Neuronal stem cell (in vitro differentiated cells): ENCODE results near the gene NPSR1.

Experiments used
- DNase-seq: peaks from one replicate; pipeline ENCODE4 v3.0.0-alpha.2; 2013; ENCODE audit warnings: low spot score
- H2AFZ ChIP-seq: one replicate; pipeline ENCODE4 v1.6.1; 2013; ENCODE audit warnings: mild to moderate bottlenecking, low read length, inconsistent platforms
- H2AK5ac ChIP-seq: 2 replicates; pipeline ENCODE4 v1.6.1; 2013; ENCODE audit warnings: low read depth, mild to moderate bottlenecking, inconsistent platforms, low read length, moderate library complexity, mixed read lengths
- H2BK120ac ChIP-seq: 2 replicates; pipeline ENCODE4 v1.6.1; 2013; ENCODE audit warnings: low read depth, mild to moderate bottlenecking, inconsistent platforms, low read length, moderate library complexity, mixed read lengths
- H2BK12ac ChIP-seq: one replicate; pipeline ENCODE4 v1.6.1; 2013; ENCODE audit warnings: low read length, inconsistent platforms
- H2BK15ac ChIP-seq: 2 replicates; pipeline ENCODE4 v1.6.1; 2013; ENCODE audit warnings: mild to moderate bottlenecking, low read length, inconsistent platforms, mixed read lengths
- H2BK5ac ChIP-seq: one replicate; pipeline ENCODE4 v1.6.1; 2013; ENCODE audit warnings: inconsistent platforms, mild to moderate bottlenecking, low read length, moderate library complexity
- H3K14ac ChIP-seq: one replicate; pipeline ENCODE4 v1.6.1; 2013; ENCODE audit warnings: low read length, inconsistent platforms
- H3K18ac ChIP-seq: 2 replicates; pipeline ENCODE4 v1.6.1; 2013; ENCODE audit warnings: low read length, inconsistent platforms
- H3K23ac ChIP-seq: 2 replicates; pipeline ENCODE4 v1.6.1; 2013; ENCODE audit warnings: low read depth, mild to moderate bottlenecking, mixed read lengths, low read length, inconsistent platforms; ENCODE audit not compliant: poor library complexity
- H3K27ac ChIP-seq: replicated peaks from 3 replicates; pipeline ENCODE4 v1.5.1; 2013; ENCODE audit warnings: low read length, inconsistent platforms
- H3K27me3 ChIP-seq, 3 experiments: 2 replicates each; pipeline ENCODE4 v1.6.1; 2013; ENCODE audit warnings: low read length in 3 of 3, mild to moderate bottlenecking in 2 of 3, inconsistent platforms in 1 of 3, low read depth in 1 of 3, mixed read lengths in 1 of 3, moderate library complexity in 1 of 3; ENCODE audit not compliant: control insufficient read depth in 3 of 3, insufficient read depth in 3 of 3
- H3K36me3 ChIP-seq, 2 donors: replicated peaks in 1 of 2; 2 replicates each; pipeline ENCODE4 v1.6.1; 2013; ENCODE audit warnings: low read length in 2 of 2; ENCODE audit not compliant: control insufficient read depth in 2 of 2, insufficient read depth in 2 of 2
- H3K4ac ChIP-seq: 2 replicates; pipeline ENCODE4 v1.6.1; 2013; ENCODE audit warnings: inconsistent platforms, mild to moderate bottlenecking, low read length, moderate library complexity
- H3K4me1 ChIP-seq, 2 donors: 1 replicate in 1 of 2; 2 replicates in 1 of 2; pipeline ENCODE4 v1.6.1; 2013; ENCODE audit warnings: low read length in 2 of 2, low read depth in 1 of 2; ENCODE audit not compliant: control insufficient read depth in 2 of 2, insufficient read depth in 1 of 2
- H3K4me2 ChIP-seq: one replicate; pipeline ENCODE4 v1.6.1; 2013; ENCODE audit warnings: mild to moderate bottlenecking, low read length, inconsistent platforms; ENCODE audit not compliant: insufficient read depth, poor library complexity, severe bottlenecking
- H3K4me3 ChIP-seq, 2 donors: 2 replicates each; pipeline ENCODE4 v1.5.1; 2013; ENCODE audit warnings: low read length in 2 of 2, mild to moderate bottlenecking in 2 of 2, inconsistent platforms in 1 of 2, moderate library complexity in 1 of 2
- H3K79me1 ChIP-seq: one replicate; pipeline ENCODE4 v1.6.1; 2013; ENCODE audit warnings: low read depth, mild to moderate bottlenecking, inconsistent platforms, low read length, moderate library complexity
- H3K9ac ChIP-seq: one replicate; pipeline ENCODE4 v1.6.1; 2013; ENCODE audit warnings: mild to moderate bottlenecking, low read depth, low read length, inconsistent platforms; ENCODE audit not compliant: poor library complexity
- H3K9me3 ChIP-seq, 2 donors: replicated peaks in 1 of 2; 2 replicates each; pipeline versions ENCODE3 to v1.6.1; 2013; ENCODE audit warnings: low read length in 2 of 2, mild to moderate bottlenecking in 2 of 2, inconsistent platforms in 1 of 2, low read depth in 1 of 2, mixed read lengths in 1 of 2, moderate library complexity in 1 of 2; ENCODE audit not compliant: control insufficient read depth in 2 of 2, insufficient read depth in 1 of 2
- H4K8ac ChIP-seq: one replicate; pipeline ENCODE4 v1.6.1; 2013; ENCODE audit warnings: low read depth, mild to moderate bottlenecking, inconsistent platforms, low read length, moderate library complexity
- H4K91ac ChIP-seq: one replicate; pipeline ENCODE4 v1.6.1; 2013; ENCODE audit warnings: low read length, low read depth, mild to moderate bottlenecking, inconsistent platforms; ENCODE audit not compliant: poor library complexity
- WGBS, 2 donors: extraction: QIAGEN DNeasy Blood & Tissue Kit; methylation state at CpG; one replicate each; pipeline ENCODE4 v1.1.7; 2013; ENCODE audit warnings: missing lambda C conversion rate in 2 of 2, mixed read lengths in 1 of 2; ENCODE audit not compliant: insufficient read length in 2 of 2, insufficient replicate concordance in 1 of 2; ENCODE audit errors: extremely low coverage in 2 of 2; 5-methylcytosine and 5-hydroxymethylcytosine counted together

Gene NPSR1

DNA sequence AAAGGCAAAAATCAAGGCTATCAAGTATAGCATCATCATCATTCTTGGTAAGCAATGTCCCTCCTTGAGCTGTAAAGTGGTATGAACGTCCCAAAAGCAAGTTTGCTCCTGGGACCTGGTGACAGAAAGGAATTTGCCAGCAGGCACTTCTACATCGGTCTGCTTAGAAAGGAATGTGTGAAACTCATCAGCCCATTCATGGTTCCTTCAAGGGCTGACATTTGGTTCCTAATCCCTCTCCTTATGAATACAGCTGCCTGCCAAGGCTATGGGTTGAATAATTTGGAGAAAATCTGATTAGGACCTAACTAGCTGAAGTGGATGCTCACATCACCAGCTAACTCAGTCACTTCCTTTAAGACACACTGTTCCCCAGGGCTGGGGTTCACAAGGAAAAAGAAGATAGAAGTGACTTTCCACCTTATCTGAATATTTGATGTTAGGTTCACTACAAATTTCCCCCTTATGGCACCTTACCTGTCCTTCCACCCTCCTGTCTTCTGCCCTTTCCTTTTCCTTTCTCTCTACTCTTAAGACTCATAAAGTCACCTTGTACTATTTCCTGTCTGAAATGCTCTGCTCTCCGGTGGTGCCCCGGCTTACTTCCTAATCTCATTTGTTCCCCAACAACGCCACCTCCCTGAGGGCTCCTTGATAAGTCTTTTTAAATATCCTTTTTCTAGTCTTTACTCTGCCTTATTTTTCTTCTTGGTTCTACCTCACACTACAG, 187.1 kb downstream of the NPSR1 start:
- H2AK5ac ChIP-seq: no peak overlapping the region
- no peaks in the 10 kb centered on the region for H3K36me3 ChIP-seq
- H3K4me1 ChIP-seq: peaks cover 0 to 13% of the 10 kb centered on the region in 2 donors
- H3K27me3 ChIP-seq: no peaks in the 10 kb centered on the region
- no peak overlapping the region for H2BK120ac ChIP-seq
- H3K9ac ChIP-seq: no peak overlapping the region
- H3K79me1 ChIP-seq: no peaks in the 10 kb centered on the region
- no peak overlapping the region for H3K23ac ChIP-seq
- H2AFZ ChIP-seq: no peak overlapping the region
- no peak overlapping the region for H3K18ac ChIP-seq
- no peak overlapping the region for H3K14ac ChIP-seq
- no CpG with 5 or more reads among the region's 5 CpGs for WGBS, 2 donors
- H3K4me2 ChIP-seq: no peak overlapping the region
- H3K4ac ChIP-seq: no peak overlapping the region
- no peak overlapping the region for H2BK12ac ChIP-seq
- no peak overlapping the region for H3K27ac ChIP-seq
- H4K91ac ChIP-seq: no peak overlapping the region
- H2BK5ac ChIP-seq: no peak overlapping the region
- DNase-seq: peak; percentile 24
- no peak overlapping the region for H3K4me3 ChIP-seq
- no peak overlapping the region for H4K8ac ChIP-seq
- no peak overlapping the region for H2BK15ac ChIP-seq
- no peaks in the 10 kb centered on the region for H3K9me3 ChIP-seq

DNA sequence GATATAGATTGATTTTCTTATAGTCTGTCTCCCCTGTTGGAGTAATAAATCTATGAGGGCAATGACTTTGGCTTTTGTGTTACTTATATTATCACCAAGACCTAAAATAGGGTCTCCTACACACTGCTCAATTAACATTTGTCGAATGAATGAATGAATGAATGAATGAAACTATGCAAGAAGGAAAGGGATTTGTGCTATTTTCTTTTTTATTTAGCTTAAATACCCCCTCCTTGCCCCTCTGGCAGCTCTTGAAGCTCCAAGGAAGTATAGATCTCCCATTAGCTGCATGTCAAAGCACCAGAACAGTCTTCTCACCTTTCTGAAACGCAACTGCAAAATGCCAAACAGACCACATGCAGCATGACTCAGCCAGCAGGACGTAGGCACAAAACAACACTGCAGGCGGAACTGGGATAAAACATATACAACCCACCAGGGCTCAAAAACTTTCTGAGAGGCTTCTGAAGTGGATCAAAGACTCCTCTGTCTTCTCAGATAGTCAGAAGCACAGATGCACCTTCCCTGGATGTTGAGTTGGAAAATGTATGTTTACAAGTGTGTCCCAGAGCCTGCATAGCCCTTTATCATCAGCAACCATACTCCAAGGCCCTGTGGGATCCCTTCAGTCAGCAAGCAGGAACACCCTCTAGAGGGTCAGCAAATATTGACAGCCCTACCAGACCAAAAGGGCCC, 187.8 kb downstream of the NPSR1 start:
- no peak overlapping the region for H3K9ac ChIP-seq
- no peak overlapping the region for H2AFZ ChIP-seq

DNA sequence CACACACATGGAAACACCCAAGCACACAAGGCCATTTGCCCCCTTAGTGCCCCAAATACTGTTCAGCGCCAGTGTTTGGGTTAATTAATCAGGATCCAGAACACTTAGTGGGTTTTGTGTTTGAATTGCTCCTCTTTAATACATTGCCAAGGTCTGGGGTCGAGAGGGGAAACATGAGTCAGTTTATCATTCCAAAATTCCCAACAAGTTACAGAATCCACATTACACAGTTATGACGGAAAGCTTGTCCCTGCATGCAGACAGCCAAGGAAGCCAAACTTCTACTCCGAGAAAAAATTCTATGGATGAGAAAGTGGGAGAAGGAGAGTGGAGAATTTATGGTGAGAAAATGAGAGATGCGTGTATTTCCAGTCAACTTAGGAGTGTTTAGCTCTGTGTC, 189.0 kb downstream of the NPSR1 start:
- no peak for DNase-seq
- no peak overlapping the region for H3K18ac ChIP-seq

More for the DNA sequence above, 187.8 kb downstream of the NPSR1 start:
- Histone ChIP-seq H4K91ac (no peak overlapping the region), H2BK12ac (no peak overlapping the region), H3K4ac (no peak overlapping the region), H3K27ac (no peak overlapping the region), H3K14ac (no peak overlapping the region), H3K4me2 (no peak overlapping the region), H2BK120ac (no peak overlapping the region), H3K27me3 (no peaks in the 10 kb centered on the region), H2BK15ac (no peak overlapping the region), H3K9me3 (no peaks in the 10 kb centered on the region), H3K79me1 (no peaks in the 10 kb centered on the region), H3K4me1 (peaks cover 0 to 11% of the 10 kb centered on the region in 2 donors), H2BK5ac (no peak overlapping the region), H3K36me3 (no peaks in the 10 kb centered on the region), H4K8ac (no peak overlapping the region), H3K18ac (no peak overlapping the region), H3K23ac (no peak overlapping the region), H3K4me3 (no peak overlapping the region), H2AK5ac (no peak overlapping the region)
- no peak for DNase-seq
- WGBS, 2 donors: no CpG with 5 or more reads among the region's 4 CpGs

DNA sequence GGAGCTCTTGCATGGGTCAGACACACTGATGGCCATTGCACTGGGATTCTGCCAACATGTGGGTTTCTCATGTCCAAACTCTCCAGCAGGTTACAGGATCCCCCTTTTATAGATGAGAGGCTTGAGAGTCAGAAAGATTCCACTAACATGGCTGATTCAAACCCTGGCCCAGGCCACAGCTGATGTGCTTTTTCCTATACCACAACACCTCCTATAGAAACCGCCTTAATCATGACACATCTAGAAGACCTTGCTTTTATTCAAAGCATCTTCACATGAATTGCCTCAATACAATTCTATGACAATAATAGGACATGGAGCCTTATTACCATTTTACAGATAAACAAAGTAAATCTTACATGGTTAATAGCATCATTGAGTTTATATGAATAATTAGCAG, 190.7 kb downstream of the NPSR1 start:
- H2AK5ac ChIP-seq: no peak overlapping the region
- no peak overlapping the region for H3K14ac ChIP-seq
- H3K4me3 ChIP-seq: no peak overlapping the region
- no peak overlapping the region for H2BK120ac ChIP-seq
- no peak overlapping the region for H3K9ac ChIP-seq
- no peaks in the 10 kb centered on the region for H3K27me3 ChIP-seq
- no peak overlapping the region for H2BK15ac ChIP-seq
- no peaks in the 10 kb centered on the region for H3K9me3 ChIP-seq
- H3K27ac ChIP-seq: no peak overlapping the region
- H3K4ac ChIP-seq: no peak overlapping the region
- H3K36me3 ChIP-seq: no peaks in the 10 kb centered on the region
- no peak overlapping the region for H2BK12ac ChIP-seq
- H2BK5ac ChIP-seq: no peak overlapping the region
- no peak overlapping the region for H4K8ac ChIP-seq
- H3K23ac ChIP-seq: no peak overlapping the region
- WGBS, 2 donors: no CpG with 5 or more reads among the region's 1 CpG
- H4K91ac ChIP-seq: no peak overlapping the region
- no peaks in the 10 kb centered on the region for H3K79me1 ChIP-seq
- no peak for DNase-seq
- H2AFZ ChIP-seq: no peak overlapping the region
- peaks cover 0 to 6% of the 10 kb centered on the region in 2 donors for H3K4me1 ChIP-seq
- no peak overlapping the region for H3K4me2 ChIP-seq
- no peak overlapping the region for H3K18ac ChIP-seq

More for the DNA sequence above, 189.0 kb downstream of the NPSR1 start:
- Histone ChIP-seq H3K79me1 (no peaks in the 10 kb centered on the region), H3K9ac (no peak overlapping the region), H2BK120ac (no peak overlapping the region), H3K27ac (no peak overlapping the region), H4K8ac (no peak overlapping the region), H3K9me3 (no peaks in the 10 kb centered on the region), H4K91ac (no peak overlapping the region), H3K4me2 (no peak overlapping the region), H2BK5ac (no peak overlapping the region), H3K4ac (no peak overlapping the region), H3K14ac (no peak overlapping the region), H3K36me3 (no peaks in the 10 kb centered on the region), H3K4me3 (no peak overlapping the region), H2BK15ac (no peak overlapping the region), H3K23ac (no peak overlapping the region), H3K27me3 (no peaks in the 10 kb centered on the region), H3K4me1 (peaks cover 0 to 8% of the 10 kb centered on the region in 2 donors), H2AK5ac (no peak overlapping the region), H2BK12ac (no peak overlapping the region), H2AFZ (no peak overlapping the region)
- 90 to 100% methylated on average over 1 of the region's 5 CpGs for WGBS, 2 donors
